B cell (primary cell): ENCODE measurements around the gene TMEM120B. TPM values are rescaled to one million over a fixed set of nuclear protein-coding genes. Genes with fewer than 3 reads are reported as not detected.
"Not testable (repeated sequence)": the region's sequence is repeated elsewhere in the genome, so short reads cannot be mapped to it uniquely, and the experiment has no call there.

ENCODE experiments used
- ATAC-seq: fragments of 200-7000 bp; cut with Tn5 transposase; one replicate; pipeline ENCODE4 v1.10.0; 2021; ENCODE audit warnings: low read depth, mild to moderate bottlenecking, moderate number of reproducible peaks, moderate library complexity
- CTCF ChIA-PET: fragments of 350-600 bp; sonication (Branson Sonifier 250); formaldehyde crosslinking; loops from one replicate; lab custom pipeline; 2021; ENCODE audit warnings: antibody characterized with exemption, inconsistent platforms; lab: Charles Lee
- POLR2A ChIA-PET: fragments of 350-600 bp; sonication (Branson Sonifier 250); formaldehyde crosslinking; loops from one replicate; lab custom pipeline; 2021; ENCODE audit warnings: antibody characterized with exemption; lab: Charles Lee
- DNase-seq: peaks from one replicate; pipeline ENCODE4 v3.0.0; 2013
- H2AFZ ChIP-seq: 2 replicates; pipeline ENCODE4 v1.6.1; 2012; ENCODE audit warnings: mild to moderate bottlenecking, low read depth, low read length; ENCODE audit not compliant: insufficient read depth, poor library complexity, severe bottlenecking
- H3K27ac ChIP-seq, 2 donors: 1 replicate in 1 of 2; 2 replicates in 1 of 2; pipeline ENCODE4 v1.5.1; 2012 to 2013; ENCODE audit warnings: low read length in 2 of 2, mild to moderate bottlenecking in 2 of 2, moderate library complexity in 1 of 2
- H3K27me3 ChIP-seq, 4 experiments: fragments of 200-600 bp in 1 of 4; sonication (generic) in 1 of 4; replicated peaks in 1 of 4; 1 replicate in 2 of 4; 2 replicates in 2 of 4; pipeline versions ENCODE4 v1.6.1 to v1.7.0; 2013 to 2016; ENCODE audit warnings: low read length in 3 of 4, mild to moderate bottlenecking in 2 of 4, mixed read lengths in 1 of 4, moderate library complexity in 1 of 4; ENCODE audit not compliant: insufficient read depth in 4 of 4, control insufficient read depth in 3 of 4; ENCODE audit errors: control extremely low read depth in 1 of 4
- H3K36me3 ChIP-seq, 2 experiments: replicated peaks in 1 of 2; 1 replicate in 1 of 2; 2 replicates in 1 of 2; pipeline versions ENCODE4 v1.6.1 to v1.7.1; 2013; ENCODE audit warnings: low read length in 1 of 2; ENCODE audit not compliant: insufficient read depth in 2 of 2, control insufficient read depth in 1 of 2; ENCODE audit errors: control extremely low read depth in 1 of 2, extremely low read depth in 1 of 2
- H3K4me1 ChIP-seq, 2 donors: fragments of 200-600 bp in 1 of 2; sonication (generic) in 1 of 2; 1 replicate in 1 of 2; 2 replicates in 1 of 2; pipeline versions ENCODE4 v1.5.1 to v1.6.1; 2013 to 2017; ENCODE audit warnings: low read length in 2 of 2; ENCODE audit not compliant: control insufficient read depth in 2 of 2, insufficient read depth in 2 of 2
- H3K4me2 ChIP-seq: replicated peaks from 2 replicates; pipeline ENCODE3; 2012; ENCODE audit warnings: mild to moderate bottlenecking, low read depth, low read length; ENCODE audit not compliant: poor library complexity, severe bottlenecking
- H3K4me3 ChIP-seq, 5 experiments: fragments of 200-600 bp in 1 of 5; sonication (generic) in 1 of 5; 1 replicate in 3 of 5; 2 replicates in 2 of 5; pipeline versions ENCODE4 v1.5.1 to v1.7.0; 2011 to 2016; ENCODE audit warnings: low read length in 4 of 5, mild to moderate bottlenecking in 4 of 5, low read depth in 2 of 5, control low read depth in 1 of 5, moderate library complexity in 1 of 5; ENCODE audit not compliant: insufficient read depth in 1 of 5; ENCODE audit errors: control extremely low read depth in 1 of 5, extremely low read depth in 1 of 5
- H3K79me2 ChIP-seq: fragments of 200-600 bp; sonication (generic); one replicate; pipeline ENCODE4 v1.6.0; 2016; ENCODE audit warnings: low read length; ENCODE audit not compliant: control insufficient read depth, insufficient read depth
- H3K9ac ChIP-seq: fragments of 200-600 bp; sonication (generic); 2 replicates; pipeline ENCODE4 v1.6.1; 2017; ENCODE audit warnings: mild to moderate bottlenecking, low read length, moderate library complexity
- H3K9me3 ChIP-seq, 3 donors: one replicate each; pipeline versions ENCODE4 v1.6.1 to v1.7.1; 2013; ENCODE audit warnings: low read length in 2 of 3; ENCODE audit not compliant: control insufficient read depth in 2 of 3, insufficient read depth in 1 of 3; ENCODE audit errors: control extremely low read depth in 1 of 3
- H4K20me1 ChIP-seq: 2 replicates; pipeline ENCODE4 v1.6.0; 2012; ENCODE audit warnings: mild to moderate bottlenecking, low read length; ENCODE audit not compliant: insufficient read depth, control insufficient read depth, poor library complexity, severe bottlenecking
- H3K27ac Mint-ChIP-seq: one replicate; pipeline ENCODE4 v1.8.0; 2021; ENCODE audit warnings: mixed read lengths
- H3K27me3 Mint-ChIP-seq: one replicate; pipeline ENCODE4 v1.8.0; 2021; ENCODE audit warnings: mixed read lengths
- H3K4me1 Mint-ChIP-seq: one replicate; pipeline ENCODE4 v1.8.0; 2021; ENCODE audit warnings: mixed read lengths
- H3K4me3 Mint-ChIP-seq: one replicate; pipeline ENCODE4 v1.8.0; 2021; ENCODE audit warnings: mixed read lengths
- H3K9me3 Mint-ChIP-seq: one replicate; pipeline ENCODE4 v1.8.0; 2022; ENCODE audit warnings: mixed read lengths; ENCODE audit not compliant: insufficient read depth
- EZH2 ChIP-seq: IDR thresholded peaks from 2 replicates; pipeline ENCODE4 v1.6.1; 2012; ENCODE audit warnings: borderline replicate concordance, low read depth, mild to moderate bottlenecking, moderate library complexity, low read length; ENCODE audit not compliant: insufficient read depth, poor library complexity, severe bottlenecking
- WGBS: methylation state at CpG from one replicate; pipeline ENCODE4 v1.1.5; 2013; ENCODE audit warnings: missing lambda C conversion rate; ENCODE audit not compliant: insufficient coverage; 5-methylcytosine and 5-hydroxymethylcytosine counted together
- intact Hi-C: fragments of 100-400 bp; cut with micrococcal nuclease; formaldehyde crosslinking; loops from one replicate; pipeline ENCODE4 v1.10.0; 2022
- polyA plus RNA-seq: library from polyadenylated mRNA; depleted of rRNA; stranded (reverse); fragments of >200 nt; gene quantifications from 2 replicates; pipeline ENCODE4 v1.2.3, GENCODE V29; 2012
- total RNA-seq, 2 donors: library from RNA; stranded (reverse); fragments of 120-200 nt in 1 of 2; gene quantifications; 1 replicate in 1 of 2; 2 replicates in 1 of 2; pipeline versions ENCODE4 v1.2.3 to v1.2.4, GENCODE V29; 2013 to 2022
- TF ChIP-seq, protein P1 (sequence below): fragments of 200-600 bp; IDR thresholded peaks from one replicate; pipeline ENCODE4 v1.8.0; 2022; ENCODE audit warnings: antibody characterized with exemption, mild to moderate bottlenecking

TMEM120B gene
- total and polyA plus RNA-seq, 2 donors (not counting 1 experiment from before 2014, with no cell fraction given), result 9.2 to 9.7 TPM

DNA sequence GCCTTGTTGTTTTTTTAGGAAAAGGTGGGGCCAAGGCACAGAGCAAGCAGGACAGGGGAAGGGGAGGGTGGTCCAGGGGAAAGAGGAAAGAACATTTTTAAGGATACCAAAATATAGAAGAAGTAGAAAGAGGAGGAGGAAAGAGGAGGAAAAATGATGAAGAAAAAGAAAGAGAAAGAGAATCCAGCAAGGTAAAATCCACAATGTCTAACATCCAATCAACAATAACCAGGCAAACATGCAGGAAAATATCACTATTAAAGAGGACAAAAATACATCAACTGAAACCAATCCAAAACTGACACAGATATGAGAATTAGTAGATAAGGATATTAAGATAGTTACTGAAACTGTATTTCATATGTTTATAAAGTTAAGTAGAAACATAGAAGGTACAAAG lies 7.0 kb upstream of the TMEM120B start:
- Histone ChIP-seq H3K4me3 (no peak overlapping the region), H2AFZ (no peak overlapping the region), H4K20me1 (no peaks in the 10 kb centered on the region), H3K4me1 (peaks cover 7 to 8% of the 10 kb centered on the region in 2 donors), H3K9ac (no peak overlapping the region), H3K9me3 (peaks cover 0 to 5% (median 0%) of the 10 kb centered on the region in 3 donors), H3K79me2 (no peaks in the 10 kb centered on the region), H3K27me3 (no peaks in the 10 kb centered on the region), H3K4me2 (no peak overlapping the region), H3K36me3 (no peaks in the 10 kb centered on the region), H3K27ac (no peak overlapping the region)
- ChIA-PET CTCF (interaction anchor here (0.9 to 8.4 kb wide), 2 partner anchors 36 to 69 kb away, joined by 3 to 75 read pairs; no protein-coding TSS in a partner anchor), POLR2A (no interaction called here)
- Mint-ChIP-seq H3K4me3 (no peak overlapping the region), H3K9me3 (no peaks in the 10 kb centered on the region), H3K27me3 (no peaks in the 10 kb centered on the region), H3K27ac (no peak overlapping the region), H3K4me1 (peaks cover 7% of the 10 kb centered on the region)
- ATAC-seq (no peak), DNase-seq (no peak)
- intact Hi-C loops, result no loop called here
- TF ChIP-seq, protein P1, sequence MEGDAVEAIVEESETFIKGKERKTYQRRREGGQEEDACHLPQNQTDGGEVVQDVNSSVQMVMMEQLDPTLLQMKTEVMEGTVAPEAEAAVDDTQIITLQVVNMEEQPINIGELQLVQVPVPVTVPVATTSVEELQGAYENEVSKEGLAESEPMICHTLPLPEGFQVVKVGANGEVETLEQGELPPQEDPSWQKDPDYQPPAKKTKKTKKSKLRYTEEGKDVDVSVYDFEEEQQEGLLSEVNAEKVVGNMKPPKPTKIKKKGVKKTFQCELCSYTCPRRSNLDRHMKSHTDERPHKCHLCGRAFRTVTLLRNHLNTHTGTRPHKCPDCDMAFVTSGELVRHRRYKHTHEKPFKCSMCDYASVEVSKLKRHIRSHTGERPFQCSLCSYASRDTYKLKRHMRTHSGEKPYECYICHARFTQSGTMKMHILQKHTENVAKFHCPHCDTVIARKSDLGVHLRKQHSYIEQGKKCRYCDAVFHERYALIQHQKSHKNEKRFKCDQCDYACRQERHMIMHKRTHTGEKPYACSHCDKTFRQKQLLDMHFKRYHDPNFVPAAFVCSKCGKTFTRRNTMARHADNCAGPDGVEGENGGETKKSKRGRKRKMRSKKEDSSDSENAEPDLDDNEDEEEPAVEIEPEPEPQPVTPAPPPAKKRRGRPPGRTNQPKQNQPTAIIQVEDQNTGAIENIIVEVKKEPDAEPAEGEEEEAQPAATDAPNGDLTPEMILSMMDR, result no peak
- no peak for TF ChIP-seq EZH2

DNA sequence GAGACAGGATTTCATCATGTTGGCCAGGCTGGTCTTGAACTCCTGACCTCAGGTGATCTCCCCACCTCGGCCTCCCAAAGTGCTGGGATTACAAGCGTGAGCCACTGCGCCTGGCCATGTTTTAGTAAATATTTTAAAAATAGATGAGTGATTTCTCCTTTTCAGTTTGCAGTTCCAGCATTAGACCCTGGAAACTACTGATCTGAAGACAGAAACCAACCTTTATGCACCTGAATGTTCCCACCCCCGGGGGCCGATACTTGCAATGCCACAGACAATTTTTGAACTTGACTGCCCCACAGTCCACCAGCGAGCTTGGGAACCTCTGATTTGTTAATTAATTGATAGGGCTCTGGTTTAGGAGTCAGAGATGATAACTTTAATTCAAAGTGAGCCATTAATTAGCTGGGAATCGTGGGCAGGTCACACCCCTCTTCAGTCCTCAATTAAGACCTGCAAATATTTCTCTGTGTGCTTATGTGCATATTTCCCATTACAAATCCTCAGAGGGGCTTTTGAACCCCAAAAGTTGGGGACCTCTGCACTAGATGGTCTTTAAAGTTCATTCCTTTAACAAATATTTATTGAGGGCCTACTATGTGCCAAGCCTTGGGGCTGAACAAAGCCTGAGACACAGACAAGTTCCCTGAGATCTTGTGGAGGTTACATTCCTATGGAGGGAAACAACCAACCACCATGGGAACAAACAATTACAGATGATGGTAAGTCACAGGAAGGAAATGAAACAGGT lies 4.1 kb upstream of the TMEM120B start:
- H4K20me1 ChIP-seq, result no peaks in the 10 kb centered on the region
- no peak for TF ChIP-seq EZH2
- TF ChIP-seq, protein P1, result no peak
- Mint-ChIP-seq H3K27ac (peak overlapping the region; percentile 10), H3K4me3 (no peak overlapping the region), H3K27me3 (no peaks in the 10 kb centered on the region), H3K9me3 (no peaks in the 10 kb centered on the region), H3K4me1 (peaks cover 21% of the 10 kb centered on the region)
- intact Hi-C loops, result no loop called here
- peaks cover 0 to 5% (median 0%) of the 10 kb centered on the region in 3 donors for H3K9me3 ChIP-seq
- no peak overlapping the region for H3K4me2 ChIP-seq
- H3K36me3 ChIP-seq, result no peaks in the 10 kb centered on the region
- peaks cover 8% of the 10 kb centered on the region for H3K79me2 ChIP-seq
- ChIA-PET POLR2A (interaction anchor here (0.6 kb wide), 1 partner anchor 492 kb away, joined by 3 read pairs; no protein-coding TSS in a partner anchor), CTCF (interaction anchor here (0.5 to 1.0 kb wide), 2 partner anchors 24 to 86 kb away, joined by 3 to 6 read pairs; no protein-coding TSS in a partner anchor)
- H2AFZ ChIP-seq, result no peak overlapping the region
- H3K27me3 ChIP-seq, result no peaks in the 10 kb centered on the region
- ATAC-seq, result no peak
- peak; percentile 30 for DNase-seq
- peaks cover 19 to 23% of the 10 kb centered on the region in 2 donors for H3K4me1 ChIP-seq
- no CpG with 5 or more reads among the region's 7 CpGs for WGBS
- H3K9ac ChIP-seq, result no peak overlapping the region
- H3K27ac ChIP-seq, result no peak overlapping the region
- H3K4me3 ChIP-seq, result no peak overlapping the region

DNA sequence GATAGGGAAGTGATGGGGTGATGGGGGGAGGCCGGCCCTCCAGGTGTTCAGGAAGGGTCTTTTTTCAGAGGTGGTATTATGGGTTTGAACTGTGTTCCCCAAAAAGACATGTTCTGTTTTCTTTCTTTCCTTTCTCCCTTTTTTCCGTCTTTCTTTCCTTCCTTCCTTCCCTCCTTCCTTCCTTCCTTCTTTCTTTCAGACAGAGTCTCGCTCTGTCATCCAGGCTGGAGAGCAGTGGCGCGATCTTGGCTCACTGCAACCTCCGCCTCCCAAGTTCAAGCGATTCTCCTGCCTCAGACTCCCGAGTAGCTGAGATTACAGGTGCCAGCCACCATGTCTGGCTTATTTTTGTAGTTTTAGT lies 3.5 kb upstream of the TMEM120B start:
- H3K9me3 ChIP-seq, H3K4me3 Mint-ChIP-seq, ATAC-seq, DNase-seq, H4K20me1 ChIP-seq, H3K4me3 ChIP-seq, H3K9me3 Mint-ChIP-seq, H3K4me2 ChIP-seq, H3K27ac ChIP-seq, H3K36me3 ChIP-seq, H3K27me3 Mint-ChIP-seq, intact Hi-C loops, H3K79me2 ChIP-seq, POLR2A ChIA-PET, H3K27ac Mint-ChIP-seq, H2AFZ ChIP-seq, H3K9ac ChIP-seq, H3K27me3 ChIP-seq: not testable (repeated sequence)
- H3K4me1 ChIP-seq, result peaks cover 22 to 28% of the 10 kb centered on the region in 2 donors
- peaks cover 25% of the 10 kb centered on the region for H3K4me1 Mint-ChIP-seq
- CTCF ChIA-PET, result interaction anchor here (1.6 kb wide), 1 partner anchor 64 kb away, joined by 4 read pairs; no protein-coding TSS in a partner anchor
- 87% methylated on average over 7 of the region's 8 CpGs for WGBS
